Ureter (tissue), 1 donor: Measurements from ENCODE around the gene NAA40. TPM values are rescaled to one million over a fixed set of nuclear protein-coding genes. Genes with fewer than 3 reads are reported as not detected.

ENCODE experiments used
- DNase-seq: peaks from one replicate; pipeline ENCODE4 v3.0.0-alpha.2; 2020; ENCODE audit warnings: low spot score
- total RNA-seq: library from RNA; stranded (reverse); gene quantifications from one replicate; pipeline ENCODE4 v1.2.4, GENCODE V29; 2023
- donor health status: DM: yes; HTN: yes; CAD: no.

The NAA40 gene
- total RNA-seq, 1 donor from 2014 or later = 26.4 TPM

DNA sequence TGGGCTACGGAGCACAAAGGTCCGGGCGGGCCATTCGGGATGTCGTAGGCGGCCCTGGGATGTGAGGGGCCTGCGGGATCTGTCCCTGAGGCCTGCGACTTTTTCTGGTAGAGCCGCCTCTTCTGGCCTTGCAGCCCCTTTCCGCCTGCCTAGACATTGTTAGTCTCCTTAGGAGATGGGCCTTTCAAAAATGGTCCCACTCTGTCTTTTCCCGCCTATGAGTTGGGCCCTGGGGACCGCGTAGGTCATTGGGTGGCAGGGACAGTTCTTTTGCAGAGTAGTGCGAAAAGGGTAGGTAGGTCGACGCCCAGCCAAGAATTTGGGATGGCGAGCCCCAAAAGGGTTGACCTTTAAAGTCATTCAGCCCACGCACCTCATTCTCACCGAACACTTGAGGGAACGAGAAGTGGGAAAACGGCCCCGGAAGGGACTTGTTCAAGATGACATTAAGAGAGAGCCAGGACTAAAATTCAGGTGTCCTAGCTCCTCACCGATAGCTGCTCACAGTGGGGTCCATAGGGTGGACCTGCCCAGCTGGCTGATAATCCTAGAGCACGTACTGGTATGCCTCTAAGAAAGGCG is 48.2 kb downstream of the NAA40 start:
- DNase-seq = no peak

DNA sequence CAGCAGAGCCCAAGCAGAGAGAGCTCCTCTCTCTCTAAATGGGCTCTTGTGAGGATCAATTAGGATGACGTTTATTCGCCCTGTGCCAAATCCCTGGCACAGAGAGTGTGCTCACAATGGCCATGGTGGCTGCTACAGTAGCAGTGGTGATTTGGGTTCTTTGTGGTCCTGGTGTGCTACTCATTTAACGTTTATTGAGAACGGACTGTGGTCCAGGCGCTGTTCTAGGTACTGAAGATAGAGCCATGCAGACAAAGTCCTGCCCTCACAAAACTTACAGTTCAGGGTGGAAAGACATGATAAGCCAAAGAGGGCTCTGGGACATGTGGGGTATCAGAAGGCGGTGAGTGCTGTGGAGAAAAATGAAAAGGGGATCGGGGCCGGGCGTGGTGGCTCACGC is 52.8 kb downstream of the NAA40 start:
- DNase-seq = no peak

DNA sequence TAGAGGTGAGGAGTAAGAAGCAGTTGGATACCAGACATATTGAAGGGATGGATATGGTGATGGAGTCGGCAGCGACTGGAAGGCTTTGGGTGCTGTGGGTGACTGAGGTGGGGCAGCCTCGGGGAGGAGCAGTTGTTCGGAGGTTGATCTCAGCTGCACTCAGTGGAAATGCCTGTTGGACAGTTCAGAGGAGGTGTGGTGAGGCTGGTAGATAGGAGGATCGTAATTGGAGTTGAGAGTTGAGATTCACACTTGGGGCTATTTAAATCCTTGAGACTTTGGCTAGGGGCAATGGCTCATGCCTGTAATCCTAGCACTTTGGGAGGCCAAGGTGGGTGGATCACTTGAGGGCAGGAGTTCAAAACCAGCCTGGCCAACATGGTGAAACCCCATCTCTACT is 54.3 kb downstream of the NAA40 start:
- no peak for DNase-seq

DNA sequence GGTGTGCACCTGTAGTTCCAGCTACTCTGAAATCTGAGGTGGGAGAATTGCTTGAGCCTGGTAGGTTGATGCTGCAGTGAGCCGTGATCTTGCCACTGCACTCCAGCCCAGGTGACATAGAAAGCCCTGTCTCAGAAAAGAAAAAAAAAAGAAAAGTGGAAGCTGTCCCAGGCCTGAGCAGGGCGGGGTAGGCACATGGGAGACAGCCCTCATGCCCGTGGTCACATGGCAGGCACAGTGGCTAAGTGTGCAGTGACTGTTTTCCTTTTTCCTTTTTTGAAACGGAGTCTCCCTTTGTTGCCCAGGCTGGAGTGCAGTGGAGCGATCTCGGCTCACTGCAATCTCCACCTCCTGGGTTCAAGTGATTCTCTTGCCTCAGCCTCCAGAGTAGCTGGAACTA is 55.2 kb downstream of the NAA40 start:
- no peak for DNase-seq

DNA sequence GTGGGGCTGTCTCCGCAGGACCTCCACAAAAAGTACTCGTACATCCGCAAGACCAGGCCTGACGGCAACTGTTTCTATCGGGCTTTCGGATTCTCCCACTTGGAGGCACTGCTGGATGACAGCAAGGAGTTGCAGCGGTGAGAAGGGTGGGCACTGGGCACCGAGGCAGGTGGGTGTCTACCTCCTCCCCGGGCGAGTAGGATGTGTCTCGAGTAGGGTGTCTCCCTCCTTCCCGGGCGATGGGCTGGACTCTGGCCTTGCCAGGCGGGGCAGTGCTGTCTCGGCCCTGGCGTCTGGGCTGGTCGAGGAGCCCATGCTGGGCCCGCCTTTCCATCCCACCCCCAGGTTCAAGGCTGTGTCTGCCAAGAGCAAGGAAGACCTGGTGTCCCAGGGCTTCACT is 57.7 kb downstream of the NAA40 start:
- no peak for DNase-seq

DNA sequence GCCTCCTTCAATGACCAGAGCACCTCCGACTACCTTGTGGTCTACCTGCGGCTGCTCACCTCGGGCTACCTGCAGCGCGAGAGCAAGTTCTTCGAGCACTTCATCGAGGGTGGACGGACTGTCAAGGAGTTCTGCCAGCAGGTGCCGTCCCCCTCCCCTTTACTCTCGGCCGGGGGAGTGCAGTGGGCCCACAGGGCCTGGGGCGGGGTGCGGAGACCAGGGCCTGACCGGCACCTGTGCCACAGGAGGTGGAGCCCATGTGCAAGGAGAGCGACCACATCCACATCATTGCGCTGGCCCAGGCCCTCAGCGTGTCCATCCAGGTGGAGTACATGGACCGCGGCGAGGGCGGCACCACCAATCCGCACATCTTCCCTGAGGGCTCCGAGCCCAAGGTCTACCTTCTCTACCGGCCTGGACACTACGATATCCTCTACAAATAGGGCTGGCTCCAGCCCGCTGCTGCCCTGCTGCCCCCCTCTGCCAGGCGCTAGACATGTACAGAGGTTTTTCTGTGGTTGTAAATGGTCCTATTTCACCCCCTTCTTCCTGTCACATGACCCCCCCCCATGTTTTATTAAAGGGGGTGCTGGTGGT is 58.4 kb downstream of the NAA40 start:
- DNase-seq = no peak

DNA sequence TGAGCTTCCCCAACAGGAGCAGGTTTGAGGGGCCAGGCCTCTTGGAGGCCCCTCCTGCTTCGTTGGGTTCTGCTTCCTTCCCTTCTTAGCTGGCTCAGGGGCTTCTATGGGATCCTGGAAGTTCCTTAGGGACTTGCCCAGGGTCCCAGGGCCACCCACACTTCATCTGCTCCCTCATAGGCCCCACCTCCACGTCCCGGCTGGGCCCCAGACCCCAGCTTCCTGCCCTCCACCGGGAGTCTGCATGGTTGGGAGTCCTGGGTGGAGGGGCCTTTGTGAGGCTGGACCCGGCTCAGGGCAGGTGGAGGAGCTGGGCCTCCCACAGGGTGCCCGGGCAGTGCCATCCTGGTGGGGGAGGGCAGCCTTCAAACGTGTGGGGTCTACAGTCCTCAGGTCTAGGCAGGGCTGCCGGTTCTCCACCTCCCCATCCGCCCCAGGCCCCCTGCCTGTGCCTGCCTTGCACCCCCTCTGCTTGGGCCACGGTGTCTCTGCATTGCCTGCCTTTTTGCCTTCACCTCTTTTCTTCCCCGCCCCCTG is 59.1 kb downstream of the NAA40 start:
- no peak for DNase-seq

DNA sequence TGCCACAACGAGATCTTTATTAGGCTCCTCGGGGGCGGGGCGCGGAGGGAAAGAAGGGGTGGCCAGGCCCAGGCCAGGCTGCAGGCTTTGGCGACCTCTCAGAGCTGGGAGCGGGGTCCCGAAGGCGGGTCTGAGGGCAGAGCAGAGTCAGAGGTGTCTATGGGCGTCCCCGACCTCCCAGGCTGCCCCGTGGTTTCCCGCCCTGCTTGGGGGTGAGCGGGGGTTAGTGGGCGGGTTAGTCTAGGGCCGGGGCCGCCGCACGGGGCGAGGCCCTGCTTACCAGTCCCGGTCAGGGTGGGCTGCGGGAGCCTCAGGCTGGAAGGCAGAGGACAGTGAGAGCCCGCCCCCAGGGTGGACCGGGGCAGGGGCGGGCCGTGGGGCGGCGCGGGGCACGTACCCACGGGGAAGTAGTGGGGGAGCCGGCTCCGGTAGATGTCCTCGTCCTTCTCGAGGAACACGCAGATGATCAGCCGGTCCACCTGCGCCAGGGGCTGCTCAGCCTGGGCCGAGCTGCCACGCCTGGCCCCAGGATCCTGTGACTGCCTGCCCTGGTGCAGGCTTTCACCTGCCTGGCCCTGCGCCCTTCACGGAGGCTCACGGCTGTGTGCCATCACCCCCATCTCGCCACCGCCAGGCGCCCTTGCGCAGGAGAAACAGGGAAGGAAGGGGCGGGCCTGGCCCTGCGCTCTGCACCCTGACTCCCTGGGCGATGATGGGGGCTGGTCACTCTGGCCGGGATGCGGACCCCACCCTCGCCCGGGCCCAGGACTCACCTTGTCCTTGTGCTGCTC is 60.0 kb downstream of the NAA40 start:
- peak; percentile 49 for DNase-seq

DNA sequence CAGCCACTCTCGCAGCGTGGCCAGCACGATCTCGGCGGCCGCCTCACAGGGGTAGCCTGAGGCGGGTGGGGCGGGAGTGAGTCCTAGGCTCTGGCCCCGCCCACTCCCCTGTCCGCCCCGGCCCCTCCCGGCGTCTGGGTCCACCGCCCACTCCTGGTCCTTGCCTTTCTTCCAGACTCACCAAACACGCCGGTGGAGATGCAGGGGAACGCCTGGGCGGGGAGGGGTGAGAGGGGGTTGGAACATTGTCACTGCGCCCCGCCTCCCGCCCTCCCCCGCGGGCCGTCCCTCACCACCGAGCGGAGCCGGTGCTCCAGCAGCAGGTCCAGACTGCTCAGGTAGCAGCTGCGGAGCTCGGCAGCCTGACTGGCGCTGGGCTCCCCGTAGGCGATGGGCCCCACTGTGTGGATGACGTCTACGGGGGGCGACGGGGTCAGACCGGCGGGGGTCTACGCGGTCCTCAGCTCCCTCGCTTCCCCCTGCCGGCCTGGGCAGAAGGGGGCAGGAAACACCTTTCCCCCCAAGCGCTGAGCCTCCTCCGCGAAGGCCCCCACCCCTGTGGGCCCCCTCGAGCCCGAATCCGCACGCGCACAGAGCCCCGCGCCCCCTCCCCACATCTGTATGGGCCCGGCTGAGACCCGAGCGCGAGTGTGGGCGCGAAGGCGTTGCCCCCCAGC is 60.7 kb downstream of the NAA40 start:
- DNase-seq = peak; percentile 87

DNA sequence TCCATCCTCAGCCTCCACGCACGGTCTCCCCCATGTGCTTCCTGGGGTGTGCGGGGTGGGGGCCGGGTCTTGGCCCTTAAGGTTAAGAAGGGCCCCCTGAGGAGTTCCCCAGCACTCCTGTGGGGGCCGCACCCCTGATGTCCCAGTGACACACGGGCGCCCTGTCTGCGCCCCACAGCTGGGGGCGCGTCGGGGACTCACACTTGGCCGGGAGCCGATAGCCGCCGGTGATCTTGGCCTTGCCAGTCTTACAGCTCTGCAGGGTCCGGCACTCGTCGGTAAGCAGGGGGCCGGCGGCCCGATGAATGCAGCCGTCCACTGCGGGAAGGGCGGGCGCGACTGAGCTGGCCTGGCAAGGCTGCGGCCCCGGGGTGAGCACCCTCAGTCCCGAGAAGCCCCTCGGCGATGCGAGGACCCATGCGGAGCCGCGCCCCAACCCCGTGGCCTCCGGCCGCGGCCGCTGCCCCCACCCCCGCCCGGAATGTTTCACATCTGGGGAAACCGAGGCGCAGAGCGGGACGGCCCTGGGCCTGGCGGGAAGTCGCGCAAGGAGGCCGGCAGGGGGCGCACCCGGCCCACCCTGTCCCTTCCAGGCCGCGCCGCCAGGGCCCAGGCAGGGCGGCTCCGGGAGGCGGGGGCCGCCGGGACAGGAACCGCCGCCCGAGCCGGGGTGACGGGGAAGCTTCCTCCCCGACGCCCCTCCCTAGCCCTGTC is 61.4 kb downstream of the NAA40 start:
- DNase-seq = peak; percentile 65

DNA sequence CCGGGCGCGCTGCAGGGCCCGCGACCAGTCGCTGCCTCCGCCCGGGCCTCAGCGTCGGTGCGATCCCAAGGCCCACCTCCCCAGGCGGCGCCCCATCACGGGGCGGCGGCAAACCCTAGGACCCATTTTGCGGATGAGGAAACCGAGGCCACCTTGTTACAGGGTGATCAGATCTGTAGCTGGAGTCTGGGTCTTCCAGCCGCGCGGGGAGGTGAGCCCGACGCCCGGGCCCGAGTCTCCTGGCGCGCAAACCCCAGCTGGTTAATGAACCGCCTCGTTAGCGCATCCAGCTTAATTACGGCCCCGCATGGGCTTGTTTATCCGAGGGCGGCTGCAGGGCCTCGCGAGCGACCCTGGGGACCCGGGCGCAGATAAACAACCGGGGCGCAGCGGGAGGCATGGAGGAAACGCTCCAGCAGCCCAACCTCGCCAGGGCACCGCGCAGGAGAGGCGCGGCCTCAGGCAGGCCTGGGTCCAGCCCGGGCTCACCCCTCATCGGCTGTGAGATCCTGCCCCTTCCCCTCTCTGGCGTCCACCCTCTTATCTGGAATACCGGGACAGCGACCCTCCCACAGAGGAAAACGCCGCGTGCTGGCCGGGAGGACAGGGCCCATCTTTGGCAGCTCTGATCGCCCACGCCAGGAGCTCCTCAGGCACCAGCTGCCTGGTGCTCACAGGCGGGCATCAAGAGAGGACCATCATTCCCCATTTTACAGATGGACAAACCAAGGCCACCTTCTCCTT is 62.1 kb downstream of the NAA40 start:
- DNase-seq = no peak

DNA sequence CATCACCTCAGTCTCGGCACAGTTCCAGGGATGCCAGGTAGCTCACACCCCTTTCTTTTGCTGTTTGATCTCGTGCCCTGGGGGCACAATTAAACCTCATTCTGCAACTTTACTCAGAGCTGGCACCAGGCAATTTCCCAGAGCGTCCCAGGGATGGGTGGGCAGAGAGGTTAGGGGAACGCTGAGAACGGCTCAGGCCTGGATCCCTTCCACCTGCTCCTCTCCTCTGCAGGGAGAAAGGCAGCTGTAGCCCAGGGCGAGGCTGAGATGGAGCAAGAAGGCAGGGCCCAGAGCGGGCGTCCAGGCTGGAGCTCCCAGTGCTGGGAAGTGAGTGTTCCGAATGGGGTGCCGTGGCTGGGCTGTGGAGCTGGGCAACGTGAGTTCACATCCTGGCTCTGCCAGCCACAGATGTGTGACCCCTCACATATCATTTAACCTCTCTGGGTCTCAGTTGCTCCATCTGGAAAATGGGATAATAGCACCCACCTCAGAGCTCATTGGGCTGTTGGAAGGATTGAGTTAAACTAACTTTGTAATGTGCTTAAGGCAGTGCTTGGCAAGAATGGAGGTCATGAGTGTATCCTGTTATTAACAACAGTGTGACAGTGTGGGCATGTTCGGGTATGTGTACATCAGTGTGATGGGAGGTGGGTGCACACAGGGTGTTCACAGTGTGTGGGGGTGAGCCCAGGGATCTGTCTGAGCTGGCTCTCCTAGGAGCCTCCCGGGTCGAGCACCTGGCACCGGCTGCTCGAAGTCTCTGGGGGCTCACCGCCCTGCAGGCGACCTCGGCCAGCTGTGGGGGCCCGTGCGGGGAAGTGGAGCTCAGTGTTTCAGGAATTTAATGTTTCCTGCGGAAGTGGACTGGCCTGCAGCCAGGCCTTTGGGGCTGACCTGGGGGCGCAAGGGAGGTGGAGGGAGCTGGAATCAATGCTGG is 63.0 kb downstream of the NAA40 start:
- no peak for DNase-seq

DNA sequence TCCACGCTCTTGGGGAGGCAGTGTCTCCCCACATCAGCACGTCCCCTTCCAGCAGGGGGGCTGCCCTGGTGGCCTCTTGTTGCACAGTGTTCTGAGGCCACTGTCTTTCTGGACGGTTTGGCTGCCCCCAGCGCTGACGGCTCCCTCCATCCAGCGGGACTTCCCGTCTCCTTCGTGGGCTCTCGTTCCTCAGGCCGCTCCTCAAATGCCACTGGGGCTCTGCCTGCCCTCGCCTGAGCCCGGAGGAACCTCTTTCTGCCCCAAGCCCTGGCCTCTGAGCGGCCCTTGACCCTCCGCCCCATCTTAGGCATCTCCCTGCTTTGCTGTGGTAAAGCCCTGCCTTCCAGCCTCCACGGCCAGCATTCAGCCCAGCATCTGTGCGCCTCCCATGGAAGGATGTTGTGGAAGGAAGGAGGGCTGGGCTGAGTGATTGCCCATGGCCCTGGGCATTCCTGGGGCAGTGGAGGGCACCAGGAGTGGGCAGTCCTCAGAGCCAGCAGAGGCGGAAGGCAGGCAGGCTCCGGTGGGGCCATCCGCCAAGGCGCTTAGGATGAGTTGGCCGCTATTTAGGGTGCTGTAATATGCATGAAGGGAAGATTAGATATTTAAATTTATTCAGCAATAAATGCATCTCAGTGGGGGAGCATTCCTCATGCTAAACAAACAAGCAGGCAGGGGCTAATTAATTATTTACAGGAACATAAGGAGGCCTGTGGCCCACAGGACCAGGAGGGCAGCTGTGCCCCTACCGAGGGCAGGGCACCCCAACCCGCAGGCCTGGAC is 65.2 kb downstream of the NAA40 start:
- DNase-seq = no peak

DNA sequence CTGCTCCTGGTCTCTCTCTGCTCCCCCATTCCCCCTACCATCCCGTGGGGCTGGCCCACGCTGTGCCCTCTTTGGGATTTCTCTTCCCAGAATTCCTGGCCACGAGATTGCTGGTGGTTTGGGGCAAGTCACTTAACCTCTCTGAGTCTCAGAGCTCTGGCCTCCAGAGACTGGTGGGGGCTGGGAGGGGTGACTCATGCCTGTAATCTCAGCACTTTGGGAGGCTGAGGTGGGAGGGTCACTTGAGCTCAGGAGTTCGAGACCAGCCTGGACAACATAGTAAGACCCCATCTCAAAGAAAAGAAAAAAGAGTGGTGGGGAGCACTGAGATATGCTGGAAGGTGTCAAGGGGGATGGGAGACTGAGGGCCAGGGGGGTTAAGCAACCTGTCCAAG is 65.8 kb downstream of the NAA40 start:
- DNase-seq = no peak

DNA sequence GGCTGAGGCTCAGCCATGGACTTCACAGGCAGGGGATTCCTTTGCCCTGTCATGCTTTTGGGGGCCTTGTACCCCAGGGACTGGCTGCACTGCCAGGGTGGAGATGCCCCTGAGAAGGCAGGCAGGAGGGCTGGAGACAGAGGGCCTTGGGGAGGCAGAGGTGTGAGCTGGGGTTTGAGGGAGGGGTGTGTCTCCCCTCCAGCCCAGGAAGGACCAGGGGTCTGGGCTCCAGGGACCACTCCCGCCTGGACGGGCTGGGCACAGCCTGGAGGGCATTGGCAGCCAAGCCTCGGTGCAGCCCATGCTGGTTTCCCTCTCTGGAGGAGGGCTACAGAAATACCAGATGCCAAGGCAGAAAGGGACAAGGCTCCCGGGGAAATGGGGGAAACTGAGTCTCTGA is 66.9 kb downstream of the NAA40 start:
- DNase-seq = no peak

DNA sequence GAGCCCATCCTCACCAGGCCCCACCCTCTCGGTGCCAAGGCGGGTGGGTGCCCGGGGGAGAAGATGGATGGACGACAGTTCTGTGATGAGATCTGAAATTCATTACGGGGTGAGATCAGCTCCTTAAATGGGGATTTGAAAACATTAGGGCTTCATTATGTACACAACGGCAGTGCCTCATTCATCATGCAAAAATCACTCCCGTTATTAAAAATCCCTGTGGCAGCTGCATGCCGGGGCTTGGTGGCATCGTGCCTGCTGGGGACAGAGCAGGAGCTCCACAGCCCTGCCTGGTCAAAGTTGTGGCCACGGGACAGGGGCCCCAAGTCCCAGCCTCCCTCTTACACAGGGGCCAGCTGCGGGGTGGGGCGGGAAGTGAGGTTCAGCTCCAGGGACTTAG is 67.6 kb downstream of the NAA40 start:
- DNase-seq = no peak
